Retina (tissue), 1 donor: Measurements from ENCODE around the gene GIMAP1.

Experiments used
- DNase-seq: peaks from one replicate; pipeline ENCODE4 v3.0.0-alpha.2; 2016

GIMAP1 gene

DNA sequence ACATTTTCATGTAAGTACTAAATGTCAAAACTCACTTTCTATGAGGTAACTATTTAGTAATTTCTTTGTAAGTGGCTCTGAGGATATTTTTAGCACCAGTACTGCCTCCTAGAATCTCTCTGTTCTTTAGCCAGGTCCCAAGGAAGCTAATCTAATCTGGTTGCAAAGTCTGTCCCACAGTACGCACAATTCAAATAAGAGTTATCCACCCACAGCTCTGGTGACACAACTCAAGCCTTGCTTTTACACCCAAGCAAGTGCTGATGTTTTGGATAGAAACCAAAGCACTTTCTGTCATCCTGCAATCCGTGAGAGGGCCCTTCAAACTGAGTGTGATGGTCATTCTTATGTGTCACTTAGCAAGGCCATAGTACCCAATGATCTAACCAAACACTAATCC, 35.3 kb downstream of the GIMAP1 start:
- no peak for DNase-seq

DNA sequence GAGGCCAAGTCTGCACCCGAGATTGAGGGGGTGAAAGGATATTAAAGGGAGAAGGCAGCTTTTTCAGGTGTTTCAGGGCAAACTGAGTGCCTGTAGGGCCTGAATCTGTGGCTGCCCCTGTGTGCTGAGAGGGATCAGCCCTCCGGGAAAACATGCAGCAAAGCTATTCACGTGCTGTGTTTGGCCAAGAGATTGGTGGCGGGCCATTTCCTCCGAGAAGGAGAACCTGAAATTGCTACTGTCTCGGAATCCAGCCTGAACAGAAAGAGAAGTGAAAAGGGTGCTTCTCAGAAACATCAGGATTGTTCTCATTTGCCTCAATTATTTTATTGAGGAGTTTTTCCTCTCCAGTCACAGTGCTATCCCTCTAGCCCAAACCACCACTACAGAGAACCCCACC, 36.8 kb downstream of the GIMAP1 start:
- no peak for DNase-seq

GRCh38 chr7:150753826-150754603, 37.6 kb downstream of the GIMAP1 start:
- no peak for DNase-seq

- DNase-seq = no peak
Measured at GRCh38 chr7:150754951-150755350, 38.5 kb downstream of the GIMAP1 start.

GRCh38 chr7:150755473-150756099, 39.2 kb downstream of the GIMAP1 start:
- no peak for DNase-seq

DNA sequence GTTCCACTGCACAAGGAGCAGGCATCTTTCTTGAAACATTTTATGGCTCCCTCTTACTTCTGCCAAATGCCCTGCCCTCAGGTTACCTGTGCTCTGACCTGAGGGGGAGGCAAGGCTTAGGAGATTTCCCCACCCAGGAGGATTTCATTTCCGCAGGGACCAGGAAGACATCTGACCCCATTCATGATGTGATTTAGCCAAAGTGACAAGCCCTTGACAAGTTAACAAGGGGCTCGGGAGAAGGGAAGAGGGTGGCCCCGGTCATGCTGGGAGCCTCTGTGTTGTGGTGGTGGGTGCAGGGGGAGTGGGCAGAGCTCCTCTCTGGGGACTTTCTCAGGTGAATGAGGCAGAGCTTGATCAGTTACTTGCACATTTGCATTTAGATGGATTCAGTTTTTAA, 39.8 kb downstream of the GIMAP1 start:
- DNase-seq = no peak

- DNase-seq = no peak
Measured at GRCh38 chr7:150756858-150757257, 40.4 kb downstream of the GIMAP1 start.

DNA sequence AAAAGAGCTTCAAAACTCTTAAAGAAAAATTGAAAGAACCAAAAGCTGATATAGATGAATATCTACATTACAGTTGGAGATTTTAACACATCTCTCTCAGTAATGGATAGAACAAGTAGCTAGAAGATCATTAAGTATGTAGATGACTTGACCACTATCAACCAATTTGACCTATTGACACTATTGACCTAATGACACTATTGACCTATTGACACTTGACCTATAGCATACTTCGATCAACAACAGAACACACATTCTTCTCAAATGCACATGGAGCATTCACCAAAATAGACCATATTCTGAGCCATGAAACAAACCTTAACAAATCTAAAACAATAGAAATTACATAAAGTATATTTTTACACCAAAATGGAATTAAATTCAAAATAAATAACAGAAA, 43.1 kb downstream of the GIMAP1 start:
- DNase-seq = no peak

DNA sequence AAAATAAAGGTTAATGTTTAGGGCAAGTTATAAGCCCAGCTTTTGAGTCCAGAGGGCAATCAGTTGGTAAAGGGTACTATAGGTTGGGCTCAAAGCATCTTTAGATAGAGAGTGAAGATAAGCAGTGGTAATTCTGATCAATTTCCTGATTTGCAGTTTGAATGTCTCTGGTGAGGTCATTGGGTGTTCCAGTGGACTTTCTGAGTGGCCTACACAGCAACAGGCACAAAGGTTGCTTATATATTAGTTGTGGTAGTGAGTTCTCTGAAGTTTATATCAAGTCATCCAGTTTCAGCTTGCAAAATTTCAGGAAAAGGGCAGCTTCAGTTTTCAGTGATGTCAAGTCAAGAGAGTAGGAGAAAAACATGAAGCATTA, 49.9 kb downstream of the GIMAP1 start:
- DNase-seq = no peak

- no peak for DNase-seq
Measured at GRCh38 chr7:150769768-150770167, 53.4 kb downstream of the GIMAP1 start.
